OCI-LY3 (cell line): Measurements from ENCODE around the gene PRKAR1A.

Experiments
- H2AFZ ChIP-seq: fragments of 200-600, 300-600 bp; shearing (Covaris generic); 2 replicates; pipeline ENCODE4 v1.6.0; 2014; ENCODE audit warnings: antibody characterized with exemption, low read depth, low read length
- H3K27ac ChIP-seq: fragments of 200-600, 300-600 bp; sonication (generic); 2 replicates; pipeline ENCODE4 v1.5.1; 2014; ENCODE audit warnings: mild to moderate bottlenecking, low read length, moderate library complexity, mixed read lengths
- H3K27me3 ChIP-seq: fragments of 200-600, 300-600 bp; sonication (generic); 2 replicates; pipeline ENCODE4 v1.6.1; 2014; ENCODE audit warnings: low read depth, low read length, mixed read lengths
- H3K36me3 ChIP-seq: fragments of 200-600, 300-600 bp; sonication (generic); replicated peaks from 2 replicates; pipeline ENCODE3; 2014; ENCODE audit warnings: low read depth, low read length, mixed read lengths
- H3K4me1 ChIP-seq: fragments of 300-600, 200-600 bp; sonication (generic); 2 replicates; pipeline ENCODE4 v1.6.1; 2014; ENCODE audit warnings: low read length, mixed read lengths
- H3K4me2 ChIP-seq: fragments of 200-600, 300-600 bp; sonication (generic); 2 replicates; pipeline ENCODE4 v1.6.1; 2014; ENCODE audit warnings: low read length, mixed read lengths
- H3K4me3 ChIP-seq: fragments of 300-600, 200-600 bp; sonication (generic); 2 replicates; pipeline ENCODE4 v1.5.1; 2014; ENCODE audit warnings: antibody characterized with exemption, mild to moderate bottlenecking, low read length, moderate library complexity
- H3K79me2 ChIP-seq: fragments of 300-600, 200-600 bp; shearing (Covaris generic); 2 replicates; pipeline ENCODE4 v1.6.1; 2014; ENCODE audit warnings: mild to moderate bottlenecking, low read length, mixed read lengths
- H3K9ac ChIP-seq: fragments of 300-600, 200-600 bp; shearing (Covaris generic); 2 replicates; pipeline ENCODE4 v1.6.0; 2014; ENCODE audit warnings: mild to moderate bottlenecking, low read length, moderate library complexity
- H3K9me3 ChIP-seq: fragments of 200-600, 300-600 bp; shearing (Covaris generic); 2 replicates; pipeline ENCODE4 v1.6.1; 2014; ENCODE audit warnings: low read length, mixed read lengths; ENCODE audit not compliant: insufficient read depth
- H4K20me1 ChIP-seq: fragments of 200-600, 300-600 bp; sonication (generic); 2 replicates; pipeline ENCODE4 v1.6.1; 2016; ENCODE audit warnings: low read length, mixed read lengths; ENCODE audit not compliant: insufficient read depth
- CTCF ChIP-seq: fragments of 200-600, 300-600 bp; sonication (generic); IDR thresholded peaks from 2 replicates; pipeline ENCODE4 v1.5.1; 2014; ENCODE audit warnings: antibody characterized with exemption, low read length, low read depth
- EZH2phosphoT487 ChIP-seq: fragments of 200-600 bp; shearing (Covaris generic); IDR thresholded peaks from 2 replicates; pipeline ENCODE4 v1.6.1; 2018; ENCODE audit warnings: antibody characterized with exemption, mixed run types, low read depth

The PRKAR1A gene

DNA sequence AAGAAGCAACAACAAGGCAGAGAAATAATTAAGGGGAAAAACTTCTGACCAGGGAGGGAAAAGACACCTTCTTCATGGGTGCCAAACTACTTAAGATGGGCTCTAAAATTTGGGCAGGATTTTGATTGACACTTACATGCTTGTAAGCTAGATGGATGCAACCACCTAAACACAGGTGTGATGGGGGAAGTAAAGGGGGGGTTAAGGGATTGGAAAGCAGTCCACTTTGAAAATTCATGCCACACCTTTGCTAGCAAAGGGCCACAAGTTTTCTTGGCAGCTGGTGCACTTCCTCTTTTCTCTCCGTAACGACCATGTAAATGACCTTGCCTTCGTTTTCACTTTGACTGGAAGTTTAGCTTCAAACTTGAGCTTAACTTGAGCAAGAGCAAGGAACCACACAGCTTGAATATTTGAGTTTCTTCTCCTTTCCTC, 14.3 kb upstream of the PRKAR1A start:
- Histone ChIP-seq H2AFZ (no peak overlapping the region), H3K9me3 (no peaks in the 10 kb centered on the region), H3K9ac (peak overlapping the region; percentile 82), H3K79me2 (no peaks in the 10 kb centered on the region), H3K27ac (peak overlapping the region; percentile 99), H3K27me3 (no peaks in the 10 kb centered on the region), H3K4me2 (peak overlapping the region; percentile 88), H3K36me3 (no peaks in the 10 kb centered on the region), H3K4me1 (peaks cover 51% of the 10 kb centered on the region), H3K4me3 (peak overlapping the region; percentile 59), H4K20me1 (no peaks in the 10 kb centered on the region)
- TF ChIP-seq CTCF (no peak), EZH2phosphoT487 (no peak)

GRCh38 chr17:68498479-68499326, 13.5 kb upstream of the PRKAR1A start:
- Histone ChIP-seq H3K36me3 (no peaks in the 10 kb centered on the region), H3K27me3 (no peaks in the 10 kb centered on the region), H3K4me2 (peak overlapping the region; percentile 88), H3K79me2 (no peaks in the 10 kb centered on the region), H3K4me3 (peak overlapping the region; percentile 59), H3K9ac (peak overlapping the region; percentile 82), H2AFZ (peak overlapping the region; percentile 18), H3K4me1 (peaks cover 51% of the 10 kb centered on the region), H3K27ac (peak overlapping the region; percentile 99), H3K9me3 (no peaks in the 10 kb centered on the region), H4K20me1 (no peaks in the 10 kb centered on the region)
- TF ChIP-seq EZH2phosphoT487, result no peak
- TF ChIP-seq CTCF, result no peak

DNA sequence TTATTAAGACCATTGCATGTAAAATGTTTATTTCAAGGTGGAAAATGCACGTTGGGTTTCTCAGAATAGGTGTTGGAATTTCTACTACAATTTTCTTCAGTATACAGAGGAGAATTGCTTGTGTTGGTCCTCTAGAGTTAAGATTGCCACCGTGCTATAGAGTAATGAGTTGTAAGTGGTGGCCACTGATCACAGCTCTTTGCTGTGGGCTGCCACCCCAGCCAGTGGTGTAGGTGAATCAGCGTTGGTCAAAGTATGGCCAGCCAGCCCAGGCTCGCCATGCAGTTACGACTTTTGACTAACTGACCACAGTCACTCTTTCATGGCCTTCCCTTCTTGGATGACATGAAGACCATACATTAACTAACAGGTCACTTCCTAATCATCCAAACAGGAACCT, 12.6 kb upstream of the PRKAR1A start:
- Histone ChIP-seq H3K36me3 (no peaks in the 10 kb centered on the region), H3K4me2 (peak overlapping the region; percentile 88), H3K27me3 (no peaks in the 10 kb centered on the region), H2AFZ (peak overlapping the region; percentile 18; the same call in 1 of the 2 replicates), H3K9ac (peak overlapping the region; percentile 82; the same call in 1 of the 2 replicates), H3K79me2 (no peaks in the 10 kb centered on the region), H3K27ac (peak overlapping the region; percentile 99), H4K20me1 (no peaks in the 10 kb centered on the region), H3K4me1 (peaks cover 51% of the 10 kb centered on the region), H3K9me3 (no peaks in the 10 kb centered on the region), H3K4me3 (no peak overlapping the region; the same call in 1 of the 2 replicates)
- TF ChIP-seq EZH2phosphoT487 (no peak), CTCF (no peak)

- Histone ChIP-seq H3K27ac (no peak overlapping the region), H4K20me1 (no peaks in the 10 kb centered on the region), H3K9me3 (no peaks in the 10 kb centered on the region), H3K79me2 (no peaks in the 10 kb centered on the region), H3K4me2 (no peak overlapping the region), H3K4me3 (no peak overlapping the region), H3K36me3 (no peaks in the 10 kb centered on the region), H2AFZ (0 out of 2 replicates have a peak overlapping the region, but pooled peaks have one; percentile 7), H3K27me3 (no peaks in the 10 kb centered on the region), H3K4me1 (peaks cover 50% of the 10 kb centered on the region), H3K9ac (no peak overlapping the region)
- TF ChIP-seq EZH2phosphoT487 (no peak), CTCF (no peak)
Measured at GRCh38 chr17:68501074-68501473, 11.2 kb upstream of the PRKAR1A start.
